Measurements from ENCODE around the gene ZNF343.

ZNF343 gene

DNA sequence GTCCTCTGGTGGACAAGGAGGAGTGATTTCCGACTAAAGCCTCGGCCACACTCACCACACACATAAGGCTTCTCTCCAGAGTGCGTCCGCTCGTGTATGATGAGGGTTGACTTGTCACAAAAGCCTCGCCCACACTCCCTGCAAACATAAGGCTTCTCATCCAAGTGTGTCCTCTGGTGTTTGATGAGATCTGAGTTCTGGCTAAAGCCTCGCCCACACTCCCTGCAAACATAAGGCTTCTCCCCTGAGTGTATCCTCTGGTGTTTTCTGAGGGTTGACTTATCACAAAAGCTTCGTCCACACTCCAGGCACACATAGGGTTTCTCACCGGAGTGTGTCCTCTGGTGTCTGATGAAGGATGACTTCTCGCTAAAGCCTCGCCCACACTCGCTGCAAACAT lies 25.2 kb downstream of the ZNF343 start:
- TF ChIP-seq, protein P1, sequence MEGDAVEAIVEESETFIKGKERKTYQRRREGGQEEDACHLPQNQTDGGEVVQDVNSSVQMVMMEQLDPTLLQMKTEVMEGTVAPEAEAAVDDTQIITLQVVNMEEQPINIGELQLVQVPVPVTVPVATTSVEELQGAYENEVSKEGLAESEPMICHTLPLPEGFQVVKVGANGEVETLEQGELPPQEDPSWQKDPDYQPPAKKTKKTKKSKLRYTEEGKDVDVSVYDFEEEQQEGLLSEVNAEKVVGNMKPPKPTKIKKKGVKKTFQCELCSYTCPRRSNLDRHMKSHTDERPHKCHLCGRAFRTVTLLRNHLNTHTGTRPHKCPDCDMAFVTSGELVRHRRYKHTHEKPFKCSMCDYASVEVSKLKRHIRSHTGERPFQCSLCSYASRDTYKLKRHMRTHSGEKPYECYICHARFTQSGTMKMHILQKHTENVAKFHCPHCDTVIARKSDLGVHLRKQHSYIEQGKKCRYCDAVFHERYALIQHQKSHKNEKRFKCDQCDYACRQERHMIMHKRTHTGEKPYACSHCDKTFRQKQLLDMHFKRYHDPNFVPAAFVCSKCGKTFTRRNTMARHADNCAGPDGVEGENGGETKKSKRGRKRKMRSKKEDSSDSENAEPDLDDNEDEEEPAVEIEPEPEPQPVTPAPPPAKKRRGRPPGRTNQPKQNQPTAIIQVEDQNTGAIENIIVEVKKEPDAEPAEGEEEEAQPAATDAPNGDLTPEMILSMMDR (IDR thresholded peaks at IDR 0.05; ENCODE audit: low read depth, low read length), result no peak
- no peak overlapping the region for H3K4me3 ChIP-seq (replicated peaks in 1 of 2; ENCODE audit: low read depth in 2 of 2, low read length in 2 of 2)
- no peak for DNase-seq (ENCODE audit: low read depth in 2 of 2)

DNA sequence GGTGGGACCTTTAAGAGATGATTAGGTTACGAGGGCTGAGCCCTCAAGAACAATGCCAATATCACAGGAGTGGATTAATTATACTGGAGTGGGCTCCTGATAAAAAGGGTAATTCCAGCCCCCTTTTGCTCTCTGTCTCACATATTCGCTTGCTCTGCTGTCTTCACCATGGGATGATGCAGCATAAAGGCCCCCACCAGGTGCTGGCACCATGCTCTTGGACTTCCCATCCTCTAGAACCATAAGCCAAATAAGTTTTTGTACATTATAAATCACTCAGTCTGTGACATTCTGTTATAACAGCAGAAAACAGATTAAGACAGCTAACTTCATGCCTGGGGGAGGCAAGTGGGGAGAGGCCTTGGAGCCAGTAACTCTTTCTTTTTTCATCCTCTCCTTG lies 28.3 kb downstream of the ZNF343 start:
- TF ChIP-seq, protein P1 (IDR thresholded peaks at IDR 0.05; ENCODE audit: low read depth, low read length), result no peak
- no peak overlapping the region for H3K4me3 ChIP-seq (replicated peaks in 1 of 2; ENCODE audit: low read depth in 2 of 2, low read length in 2 of 2)
- DNase-seq (ENCODE audit: low read depth in 2 of 2), result no peak

DNA sequence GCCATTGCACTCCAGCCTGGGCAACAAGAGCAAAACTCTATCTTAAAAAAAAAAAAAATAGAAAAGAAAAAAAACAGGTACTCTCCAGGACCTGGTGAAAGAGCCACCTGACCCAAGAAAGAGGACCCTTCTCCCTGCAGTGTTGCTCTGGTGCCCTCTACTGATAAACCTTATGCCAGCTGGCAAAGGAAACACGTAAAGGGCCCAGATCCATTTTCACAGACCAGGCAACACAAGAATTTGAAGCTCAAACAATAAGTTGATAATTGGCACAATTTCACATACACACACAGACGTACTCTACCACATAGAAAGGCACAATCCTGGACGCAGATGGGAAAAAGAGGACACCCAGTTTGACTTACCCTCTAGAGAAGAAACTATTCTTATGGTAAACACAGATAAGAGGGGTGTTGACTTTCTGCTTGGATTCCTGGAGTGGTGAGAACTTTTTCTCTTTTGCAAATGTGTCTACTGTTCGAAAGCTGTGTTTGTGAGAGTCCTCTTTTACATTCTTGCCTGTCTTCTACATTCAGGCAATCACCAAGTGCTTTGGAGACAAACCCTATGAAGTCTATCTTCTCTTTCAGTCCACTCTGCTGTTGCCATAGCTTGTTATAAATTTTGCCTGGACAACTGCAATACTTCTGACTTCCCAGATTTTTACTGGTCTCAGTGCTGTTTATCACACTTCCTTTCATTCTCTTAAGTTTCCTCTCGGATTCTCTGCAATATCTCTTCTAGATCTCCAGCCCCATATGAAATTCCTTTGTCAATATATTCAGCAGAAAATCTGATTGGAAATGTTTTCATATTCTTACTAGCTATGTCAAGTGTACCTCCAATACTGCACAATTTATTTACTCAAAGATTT lies 31.7 kb downstream of the ZNF343 start:
- no peak overlapping the region for H3K4me3 ChIP-seq (replicated peaks in 1 of 2; ENCODE audit: low read depth in 2 of 2, low read length in 2 of 2)
- TF ChIP-seq, protein P1 (IDR thresholded peaks at IDR 0.05; ENCODE audit: low read depth, low read length), result no peak
- DNase-seq (ENCODE audit: low read depth in 2 of 2), result no peak

DNA sequence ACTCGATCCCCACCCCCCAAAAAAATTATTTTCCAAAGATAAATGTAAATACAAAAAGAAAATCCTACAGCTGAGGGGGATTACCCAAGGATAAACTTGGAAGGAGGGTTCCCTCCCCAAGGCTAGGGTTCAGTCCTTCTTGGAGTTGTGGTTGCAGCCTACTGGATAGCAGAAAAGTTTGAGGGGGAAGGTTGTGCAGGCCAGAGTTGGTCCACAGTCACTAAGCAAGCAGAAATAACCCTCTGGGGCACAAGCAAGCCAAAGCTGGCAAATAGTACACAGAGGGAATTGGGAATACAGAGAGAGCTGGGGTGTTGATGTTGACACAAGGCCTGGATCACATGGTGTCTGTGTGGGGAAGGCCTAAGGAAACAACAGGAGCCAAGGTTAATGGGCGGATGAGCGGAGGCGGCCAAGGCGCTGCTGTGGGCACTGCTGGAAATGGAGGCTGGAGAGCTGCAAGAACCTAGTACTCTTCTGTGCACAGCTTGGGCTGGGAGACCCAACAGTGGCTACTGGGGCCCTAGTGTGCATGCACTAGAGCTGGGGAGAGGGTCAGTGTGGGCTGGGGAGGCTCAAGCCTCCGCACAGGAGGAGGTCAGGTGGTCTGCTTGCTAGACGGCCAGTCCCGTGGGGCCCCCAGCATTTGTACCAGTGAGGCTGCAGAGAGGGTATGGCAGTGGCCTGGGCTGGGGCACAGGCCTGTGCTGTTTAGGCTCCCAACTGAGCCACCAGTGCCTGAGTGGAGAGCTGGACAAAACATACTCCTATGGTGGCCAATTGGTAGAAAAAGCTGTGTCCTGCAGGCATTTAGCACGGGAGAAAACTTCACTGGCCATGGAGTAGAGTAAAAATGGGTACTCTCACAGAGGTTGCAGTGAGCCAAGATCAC lies 32.6 kb downstream of the ZNF343 start:
- TF ChIP-seq, protein P1 (IDR thresholded peaks at IDR 0.05; ENCODE audit: low read depth, low read length), result no peak
- H3K4me3 ChIP-seq (replicated peaks in 1 of 2; ENCODE audit: low read depth in 2 of 2, low read length in 2 of 2), result no peak overlapping the region
- no peak for DNase-seq (ENCODE audit: low read depth in 2 of 2)

DNA sequence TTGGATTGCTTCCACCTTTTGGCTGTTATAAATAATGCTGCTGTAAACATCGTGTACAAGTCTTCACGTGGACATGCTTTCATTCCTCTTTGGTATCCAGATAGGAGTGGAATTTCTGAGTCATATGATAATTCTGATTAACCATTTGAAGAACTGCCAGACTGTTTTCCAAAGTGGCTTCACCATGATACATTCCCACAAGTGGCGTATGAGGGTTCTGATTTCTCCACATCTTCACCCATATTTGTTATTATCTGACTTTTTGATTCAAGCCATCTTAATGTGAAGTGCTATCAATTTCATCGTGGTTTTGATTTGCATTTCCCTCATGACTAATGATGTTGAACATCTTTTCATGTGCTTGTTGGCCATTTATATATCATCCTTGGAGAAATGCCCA lies 35.2 kb downstream of the ZNF343 start:
- DNase-seq (ENCODE audit: low read depth in 2 of 2), result peak; percentile 84
- TF ChIP-seq, protein P1 (IDR thresholded peaks at IDR 0.05; ENCODE audit: low read depth, low read length), result no peak
- no peak overlapping the region for H3K4me3 ChIP-seq (replicated peaks in 1 of 2; ENCODE audit: low read depth in 2 of 2, low read length in 2 of 2)

DNA sequence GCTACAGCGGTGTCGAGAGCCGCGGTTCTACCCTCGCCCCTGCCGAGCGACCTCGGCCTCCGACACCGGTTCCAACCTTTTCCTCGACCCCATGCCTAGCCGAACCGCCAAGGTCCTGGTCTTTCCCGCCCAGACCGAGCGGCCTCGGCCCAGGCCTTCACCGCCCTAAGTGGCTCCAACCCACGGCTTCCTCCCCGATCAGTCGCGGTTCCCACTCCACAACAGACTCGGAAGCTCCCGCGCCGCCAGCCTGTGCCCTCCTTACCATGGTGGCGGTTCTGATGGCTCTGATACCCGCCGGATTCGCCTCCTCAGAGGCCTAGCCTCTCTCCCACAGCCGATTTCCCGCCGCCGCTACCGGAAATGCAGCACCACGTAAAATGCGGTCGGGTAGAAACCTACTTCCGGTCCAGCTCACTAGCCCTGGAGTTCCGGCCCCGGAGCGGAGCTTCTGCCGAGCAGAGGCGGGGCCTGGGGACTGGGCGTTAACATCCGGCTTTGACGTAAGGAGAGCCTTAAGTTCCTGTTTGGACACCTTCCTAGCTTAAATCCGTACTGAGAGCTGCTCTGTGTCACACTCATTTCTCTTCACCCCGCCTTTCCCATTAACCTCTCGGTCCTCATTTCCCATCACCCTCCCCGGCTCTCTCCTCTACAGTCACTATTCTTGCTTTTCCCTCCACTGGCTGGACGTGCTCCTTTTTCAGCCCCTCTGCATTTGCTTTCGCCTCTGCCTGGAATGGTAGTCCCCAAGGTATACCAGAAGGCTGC lies 38.1 kb downstream of the ZNF343 start, which contains the start of gene SNRPB:
SNRPB (minus strand) TSS at position 367 of the 771 bp plus-strand sequence; CDS start at position 268, 99 bp downstream.
- DNase-seq (ENCODE audit: low read depth in 2 of 2), result peak; percentile 100
- peak within 1 kb of the TSS; percentile 87 to 89 for H3K4me3 ChIP-seq (replicated peaks in 1 of 2; ENCODE audit: low read depth in 2 of 2, low read length in 2 of 2)
- TF ChIP-seq, protein P1 (IDR thresholded peaks at IDR 0.05; ENCODE audit: low read depth, low read length), result no peak
